HG03108 (cell line): ENCODE measurements around the gene EPS15.
"Not testable (repeated sequence)": the region's sequence is repeated elsewhere in the genome, so short reads cannot be mapped to it uniquely, and the experiment has no call there.

Experiments used
- ATAC-seq: cut with Tn5 transposase; IDR thresholded peaks from one replicate; pipeline ENCODE4 v1.9.1; 2021; ENCODE audit warnings: moderate library complexity; ENCODE audit not compliant: unreplicated experiment

EPS15 gene

DNA sequence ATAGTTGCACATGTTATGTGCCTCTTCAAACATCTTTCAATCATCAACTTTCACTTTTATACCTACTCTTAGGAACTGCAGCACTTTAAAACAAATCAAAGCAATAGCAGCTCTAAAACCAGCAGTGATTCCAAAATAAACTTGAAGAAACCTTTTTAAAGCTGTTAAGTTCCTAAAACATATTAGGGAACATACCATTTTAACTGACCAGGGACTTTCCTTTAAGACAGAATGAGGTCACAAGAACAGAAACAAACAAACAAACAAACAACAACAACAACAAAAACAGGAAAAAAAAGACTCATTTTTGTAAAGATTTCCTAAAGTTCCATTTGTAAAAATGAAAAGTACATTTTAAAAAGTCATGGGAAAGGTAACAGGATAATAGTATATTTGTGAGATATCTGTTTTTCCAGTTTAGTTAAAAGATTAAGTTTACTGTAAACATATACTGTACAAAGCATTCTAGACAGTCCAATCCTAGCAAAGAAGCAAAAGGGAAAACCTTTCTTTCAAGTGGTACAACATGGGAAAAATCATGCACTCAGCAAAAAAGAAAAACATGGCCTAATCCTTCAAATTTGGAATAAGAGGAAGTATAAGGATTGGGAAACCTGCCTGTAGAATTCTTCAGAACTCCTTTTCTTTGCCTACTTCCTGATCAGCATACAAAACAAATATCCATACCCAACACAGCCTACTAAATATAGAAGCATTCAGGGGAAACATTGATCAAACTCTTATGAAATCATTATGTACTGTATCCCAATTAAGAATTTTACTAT lies 45.5 kb downstream of the EPS15 start:
- no peak for ATAC-seq

DNA sequence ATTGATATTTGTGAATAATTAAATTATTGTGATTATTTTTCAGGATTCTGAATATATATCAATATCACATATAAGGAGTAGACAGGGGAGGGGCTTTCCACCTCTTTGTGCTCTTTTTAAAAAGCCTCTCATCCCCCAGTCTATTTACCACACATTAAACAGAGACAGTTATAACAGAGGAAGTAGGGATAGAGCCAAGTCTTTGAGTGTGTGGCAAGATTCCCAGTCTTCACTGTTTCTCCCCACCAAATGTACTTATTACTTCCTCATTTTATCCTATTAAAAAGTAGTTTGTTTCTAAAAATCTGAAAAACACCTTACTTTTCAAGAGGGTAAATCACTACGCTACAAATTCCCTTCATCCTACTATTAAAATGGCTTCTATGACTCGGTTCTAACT lies 46.7 kb downstream of the EPS15 start:
- no peak for ATAC-seq

GRCh38 chr1:51469518-51469917 lies 49.5 kb downstream of the EPS15 start:
- no peak for ATAC-seq

DNA sequence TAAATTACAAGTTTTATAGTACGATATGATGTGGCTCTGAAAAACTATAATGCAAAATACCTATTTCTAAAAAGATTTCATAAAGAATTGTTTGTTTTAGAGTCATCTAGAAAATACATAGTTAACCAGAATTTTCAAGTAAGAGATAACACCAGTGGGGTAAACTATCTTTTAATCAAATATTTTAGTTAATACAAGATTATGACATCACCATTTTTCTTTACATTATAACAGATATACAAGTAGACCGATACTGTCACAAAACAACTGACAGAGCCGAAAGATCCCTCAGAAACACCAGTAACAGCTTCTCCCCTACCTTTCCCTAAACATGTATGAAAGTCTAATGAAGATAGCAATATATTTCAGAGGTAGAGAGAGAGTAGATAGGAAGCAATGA lies 54.2 kb downstream of the EPS15 start:
- no peak for ATAC-seq

- ATAC-seq = no peak
Observed at GRCh38 chr1:51463561-51463960, 55.5 kb downstream of the EPS15 start.

GRCh38 chr1:51462289-51462688 lies 56.8 kb downstream of the EPS15 start:
- not testable (repeated sequence) for ATAC-seq

DNA sequence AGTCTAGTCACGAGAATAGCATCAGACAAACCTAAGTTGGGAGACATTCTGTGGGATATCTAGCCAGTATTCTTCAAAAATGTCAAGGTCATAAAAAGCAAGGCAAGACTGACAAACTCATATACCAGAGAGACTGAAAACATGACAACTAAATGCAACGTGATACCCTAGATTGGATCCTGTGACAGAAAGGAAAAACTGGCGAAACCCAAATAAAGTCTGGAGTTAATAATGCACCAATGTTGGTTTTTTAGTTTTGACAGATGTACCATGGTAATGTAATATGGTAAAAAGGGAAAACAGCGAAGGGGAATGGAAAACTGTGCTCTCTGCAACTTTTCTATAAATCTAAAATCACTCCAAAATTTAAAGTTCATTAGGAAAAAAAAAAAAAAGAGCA lies 64.5 kb downstream of the EPS15 start:
- no peak for ATAC-seq

GRCh38 chr1:51453010-51453409 lies 66.1 kb downstream of the EPS15 start:
- ATAC-seq = no peak

DNA sequence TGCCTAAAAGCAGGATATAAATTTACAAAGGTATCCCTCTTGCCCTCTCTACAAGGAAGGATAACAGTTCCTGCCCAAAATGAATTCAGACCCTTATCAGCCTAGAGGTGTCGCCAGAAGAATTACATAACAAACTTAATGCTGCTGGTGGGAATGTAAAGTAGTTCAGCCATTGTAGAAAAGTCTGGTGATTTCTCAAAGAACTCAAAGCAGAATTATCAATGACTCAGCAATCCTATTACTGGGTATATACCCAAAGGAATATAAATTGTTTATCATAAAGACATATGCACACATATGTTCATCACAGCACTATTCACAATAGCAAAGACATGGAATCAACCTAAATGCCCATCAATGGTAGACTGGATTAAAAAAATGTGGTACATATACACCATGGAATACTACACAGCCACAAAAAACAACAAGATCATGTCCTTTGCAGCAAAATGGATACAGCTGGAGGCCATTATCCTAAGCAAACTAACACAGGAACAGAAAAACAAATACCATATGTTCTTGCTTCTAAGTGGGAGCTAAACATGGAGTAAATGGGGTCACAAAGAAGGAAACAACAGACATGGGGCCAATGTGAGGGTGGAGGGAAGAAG lies 70.1 kb downstream of the EPS15 start:
- not testable (repeated sequence) for ATAC-seq

GRCh38 chr1:51445351-51446090 lies 73.5 kb downstream of the EPS15 start:
- ATAC-seq = no peak

GRCh38 chr1:51444534-51445192 lies 74.4 kb downstream of the EPS15 start:
- ATAC-seq = no peak

DNA sequence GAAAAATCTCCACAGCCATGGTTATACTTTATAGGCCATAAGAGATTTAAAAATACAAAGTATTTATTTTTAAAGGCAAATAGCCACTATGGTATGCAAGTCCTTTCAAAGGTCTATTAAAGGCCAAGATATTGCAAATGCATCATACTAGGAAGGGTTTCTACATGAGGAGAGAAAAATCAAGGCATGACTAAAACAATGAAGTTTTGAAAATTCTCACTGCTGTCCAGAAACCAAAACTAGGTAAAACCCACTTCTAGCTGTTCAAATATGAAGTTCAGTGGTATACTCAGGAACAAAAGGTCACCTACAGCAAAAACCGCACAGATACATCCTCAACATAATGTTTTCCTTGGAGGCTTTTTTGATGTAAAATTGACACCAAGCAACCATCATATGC lies 75.0 kb downstream of the EPS15 start:
- ATAC-seq = no peak

DNA sequence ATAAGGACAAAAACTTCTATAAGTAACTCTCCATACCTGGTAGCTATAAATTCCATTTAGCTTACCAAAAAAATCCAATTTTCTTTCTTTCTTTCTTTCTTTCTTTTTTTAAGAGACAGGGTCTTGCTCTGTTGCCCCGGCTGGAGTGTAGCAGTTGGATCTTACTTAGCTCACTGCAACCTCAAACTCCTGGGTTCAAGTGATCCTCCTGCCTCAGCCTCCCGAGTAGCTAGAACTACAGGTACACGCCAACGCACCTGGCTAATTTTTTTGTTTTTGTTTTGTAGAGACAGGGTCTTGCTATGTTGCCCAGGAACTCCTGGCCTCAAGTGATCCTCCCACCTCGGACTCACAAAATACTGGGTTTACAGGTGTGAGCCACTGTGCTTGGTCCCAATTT lies 75.5 kb downstream of the EPS15 start:
- no peak for ATAC-seq

DNA sequence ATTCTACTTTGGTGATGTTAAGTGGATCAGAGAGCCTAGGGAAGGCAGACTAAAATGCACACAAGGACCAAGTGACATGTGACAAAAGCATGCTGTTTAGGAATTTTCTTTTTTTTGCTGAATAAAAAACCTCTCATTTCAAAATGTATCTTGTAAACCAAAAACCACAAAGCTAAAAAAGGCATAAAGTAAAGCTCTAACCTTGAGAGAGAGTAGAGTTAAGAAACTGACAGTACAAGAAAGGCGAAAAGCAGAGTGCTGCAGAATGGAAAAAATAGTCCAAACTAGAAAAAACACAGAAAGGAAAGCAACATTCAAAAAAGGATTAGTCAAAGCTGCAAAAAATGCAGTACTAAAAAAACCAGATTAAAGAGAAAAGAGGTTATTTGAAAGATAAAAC lies 76.5 kb downstream of the EPS15 start:
- ATAC-seq = no peak

DNA sequence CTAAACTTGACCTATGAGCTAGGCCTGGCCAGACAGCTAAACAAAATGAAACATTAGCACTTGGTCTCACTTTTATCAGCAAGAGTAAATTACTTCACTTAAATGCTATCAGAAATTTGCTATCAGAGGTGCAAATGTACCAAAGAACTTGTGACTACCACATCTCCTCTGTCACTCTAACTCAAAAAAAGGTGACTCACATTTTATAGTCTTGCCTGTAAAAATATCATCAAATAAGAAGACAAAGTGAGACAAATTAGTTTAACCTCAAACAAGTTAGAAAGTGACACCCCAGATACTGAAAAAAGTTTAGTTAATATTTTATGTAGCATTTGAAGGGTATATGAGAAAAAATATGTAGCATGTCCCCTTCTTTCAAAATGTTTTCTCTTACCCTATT lies 76.9 kb downstream of the EPS15 start:
- ATAC-seq = no peak

- ATAC-seq = no peak
Observed at GRCh38 chr1:51439895-51440294, 79.2 kb downstream of the EPS15 start.

DNA sequence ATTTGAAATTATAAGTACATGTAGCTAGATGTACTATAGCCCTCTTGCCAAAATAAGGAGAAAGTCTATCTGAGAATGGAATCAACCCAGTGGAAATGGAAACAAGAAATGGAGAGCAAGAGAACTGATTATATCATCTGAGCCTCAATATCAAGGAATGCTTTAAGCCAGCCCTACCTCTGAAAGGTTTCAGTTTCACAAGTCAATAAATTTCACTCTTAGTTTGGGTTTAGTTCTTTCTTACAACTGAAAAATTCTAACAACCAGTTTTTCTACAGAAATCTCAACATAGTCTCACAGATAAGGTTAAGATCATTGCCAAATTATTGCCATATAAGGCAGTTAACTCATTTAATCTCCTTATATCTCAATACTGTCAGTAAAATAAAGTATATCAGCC lies 80.0 kb downstream of the EPS15 start:
- ATAC-seq = no peak

- ATAC-seq = not testable (repeated sequence)
Observed at GRCh38 chr1:51437391-51437790, 81.7 kb downstream of the EPS15 start.

DNA sequence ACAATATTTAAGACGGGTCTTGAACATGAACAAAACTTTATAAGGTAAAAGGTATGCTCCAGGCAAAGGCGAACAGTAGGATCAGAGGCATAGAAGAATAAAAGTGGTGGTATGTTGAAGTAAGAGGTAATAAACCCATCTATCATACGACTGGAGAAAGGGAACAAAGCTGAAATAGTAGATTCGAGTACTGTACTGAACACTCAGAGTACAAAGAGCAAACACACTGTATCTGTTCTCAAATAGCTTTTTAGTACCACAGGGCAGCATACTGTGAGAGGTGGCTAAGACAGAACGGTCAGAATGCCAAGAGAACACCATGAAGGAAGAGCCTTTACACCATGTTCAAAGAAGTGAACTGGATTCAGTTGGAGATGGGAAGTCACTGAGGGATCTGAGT lies 83.2 kb downstream of the EPS15 start:
- no peak for ATAC-seq

DNA sequence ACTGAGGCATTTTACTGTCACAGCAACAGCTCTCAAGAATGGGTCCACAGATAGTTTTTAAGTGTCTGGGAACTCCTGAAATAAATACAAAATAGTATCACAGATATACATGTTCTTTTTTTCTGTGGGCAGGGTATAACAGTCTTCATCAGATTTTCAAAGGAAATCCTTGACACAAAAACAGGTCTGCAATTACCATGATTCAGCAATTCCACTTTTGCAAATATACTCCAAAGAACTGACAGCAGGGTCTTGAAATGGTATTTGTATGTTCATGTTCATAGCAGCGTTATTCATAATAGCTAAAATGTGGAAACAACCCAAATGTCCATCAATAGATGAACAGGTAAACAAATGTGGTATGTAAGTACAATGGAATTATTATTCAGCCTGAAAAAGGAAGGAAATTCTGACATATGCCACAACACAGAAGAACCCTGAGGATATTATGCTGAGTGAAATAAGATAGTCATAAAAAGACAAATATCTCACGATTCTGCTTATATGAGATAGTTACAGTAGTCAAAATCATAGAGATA lies 85.0 kb downstream of the EPS15 start:
- no peak for ATAC-seq

- ATAC-seq = peak; percentile 47
Observed at GRCh38 chr1:51433269-51433971, 85.6 kb downstream of the EPS15 start.
